ENCODE results near the gene APCDD1.
A peak's percentile ranks its signal among the peaks of the same experiment; 100 is the strongest.
"Not testable (repeated sequence)": the region's sequence is repeated elsewhere in the genome, so short reads cannot be mapped to it uniquely, and the experiment has no call there.

The APCDD1 gene

DNA sequence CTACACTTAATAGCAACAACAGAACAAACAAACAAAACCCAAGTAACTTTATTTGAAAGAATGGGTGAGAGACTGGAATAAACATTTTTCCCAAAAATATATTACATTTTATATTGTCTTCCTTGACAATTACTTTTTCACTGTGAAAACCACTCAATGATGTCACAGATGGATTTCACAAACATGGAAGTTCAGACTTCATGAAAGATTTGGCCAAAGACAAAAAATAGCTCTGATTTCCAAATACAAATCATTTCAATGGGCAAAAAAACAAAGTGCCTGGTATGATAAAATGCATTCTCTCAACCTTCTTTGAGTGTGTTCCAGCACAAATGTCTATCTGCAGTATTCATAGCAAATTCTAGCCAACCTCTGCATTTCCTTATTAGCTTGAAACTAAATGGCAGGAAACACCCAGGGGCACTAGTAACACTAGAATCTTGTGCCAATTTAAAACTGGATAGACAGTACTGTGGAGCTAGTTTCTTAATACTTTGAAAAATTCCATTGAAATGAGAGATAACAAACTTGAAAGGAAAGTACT lies 42.8 kb downstream of the APCDD1 start:
- no peak for DNase-seq

DNA sequence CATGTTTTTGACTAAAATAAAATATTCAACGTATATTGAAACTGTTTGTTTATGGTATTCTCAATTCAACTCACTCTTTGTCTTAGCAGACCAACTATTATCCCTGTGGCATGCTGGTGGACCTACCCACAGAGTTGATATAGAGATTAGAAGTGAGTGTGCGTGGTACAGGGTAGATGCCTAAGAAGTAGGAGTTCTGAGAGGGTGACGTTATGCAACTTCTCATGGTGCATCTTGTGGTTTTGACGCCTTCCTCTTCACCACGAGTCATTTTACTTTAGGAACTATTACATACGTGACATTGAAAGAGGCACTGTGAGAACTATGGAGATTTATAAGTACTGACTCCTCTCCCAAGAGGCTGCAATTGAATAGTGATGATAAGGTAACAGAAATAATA lies 44.8 kb downstream of the APCDD1 start:
- peak in 1 of 5 donors; percentile 19 for DNase-seq

- no peak for DNase-seq
Observed at GRCh38 chr18:10500038-10500437, 45.6 kb downstream of the APCDD1 start.

- no peak for DNase-seq
Observed at GRCh38 chr18:10504723-10505122, 50.3 kb downstream of the APCDD1 start.

DNA sequence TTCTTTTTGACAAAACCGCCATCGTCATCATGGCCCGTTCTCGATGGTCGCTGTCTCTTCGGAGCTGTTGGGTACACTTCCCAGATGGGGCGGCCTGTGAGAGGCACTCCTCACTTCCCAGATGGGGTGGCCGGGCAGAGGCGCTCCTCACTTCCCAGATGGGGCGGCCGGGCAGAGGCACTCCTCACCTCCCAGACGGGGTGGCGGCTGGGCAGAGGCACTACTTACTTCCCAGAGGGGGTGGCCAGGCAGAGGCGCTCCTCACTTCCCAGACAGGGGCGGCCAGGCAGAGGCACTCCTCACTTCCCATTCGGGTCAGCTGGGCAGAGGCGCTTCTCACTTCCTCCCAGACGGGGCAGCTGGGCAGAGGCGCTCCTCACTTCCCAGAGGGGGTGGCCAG lies 51.5 kb downstream of the APCDD1 start:
- DNase-seq = not testable (repeated sequence)

DNA sequence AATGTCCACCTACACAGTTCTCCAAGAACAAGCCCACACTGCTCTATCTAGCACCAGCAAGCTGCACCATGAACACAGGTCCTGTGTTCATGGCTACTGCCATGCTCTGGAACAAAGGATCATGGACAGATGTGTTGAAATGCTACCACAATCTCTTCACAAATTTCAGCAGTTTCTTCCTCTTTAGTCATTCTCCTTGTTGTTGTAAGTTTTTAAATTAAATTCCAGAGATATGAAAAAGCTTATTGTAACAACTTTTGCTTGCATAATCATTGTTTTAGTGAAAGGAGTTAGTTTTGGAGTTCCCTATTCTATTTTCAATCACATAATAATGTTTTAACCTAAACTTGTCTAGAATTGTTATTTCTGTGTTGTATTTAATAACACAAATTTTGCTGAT lies 54.2 kb downstream of the APCDD1 start:
- no peak for DNase-seq

DNA sequence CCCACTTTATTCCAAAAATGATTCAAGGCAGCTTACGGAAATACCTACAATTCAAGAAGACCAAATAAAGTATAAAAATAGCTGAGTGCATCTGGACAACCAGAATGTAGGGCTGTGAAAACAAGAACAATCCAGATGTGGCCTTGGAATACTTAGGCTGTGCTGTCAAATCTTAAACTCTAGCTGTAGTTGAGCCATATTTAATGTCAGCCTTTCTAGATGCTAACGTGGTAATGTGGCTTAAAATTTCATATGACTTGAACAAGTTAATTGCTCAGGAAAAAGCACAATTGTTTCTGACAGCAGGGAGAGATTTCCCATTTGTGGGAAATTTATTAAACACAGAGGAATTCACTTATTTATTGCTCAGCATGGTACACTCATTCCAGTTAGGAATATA lies 56.8 kb downstream of the APCDD1 start:
- DNase-seq = no peak

GRCh38 chr18:10514082-10514481 lies 59.6 kb downstream of the APCDD1 start:
- no peak for DNase-seq

DNA sequence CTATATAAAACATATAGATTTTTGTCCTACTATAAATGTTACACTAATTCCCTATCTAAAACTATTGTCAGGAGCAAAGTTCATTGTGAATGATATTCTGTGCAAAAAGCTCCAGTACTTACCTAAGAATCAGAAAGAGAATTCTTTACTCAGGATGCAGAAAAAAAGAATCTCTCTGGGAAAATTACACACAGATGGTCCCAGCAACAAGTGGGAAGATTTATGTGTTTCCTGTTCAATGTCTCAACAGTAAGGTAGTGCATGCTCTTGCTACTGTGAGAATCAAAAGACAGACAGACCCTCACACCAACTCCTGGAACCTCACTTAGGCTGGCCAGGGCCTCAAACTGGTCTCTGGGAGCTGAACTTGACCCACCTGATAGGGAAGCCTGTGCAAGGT lies 60.2 kb downstream of the APCDD1 start:
- DNase-seq = no peak

DNA sequence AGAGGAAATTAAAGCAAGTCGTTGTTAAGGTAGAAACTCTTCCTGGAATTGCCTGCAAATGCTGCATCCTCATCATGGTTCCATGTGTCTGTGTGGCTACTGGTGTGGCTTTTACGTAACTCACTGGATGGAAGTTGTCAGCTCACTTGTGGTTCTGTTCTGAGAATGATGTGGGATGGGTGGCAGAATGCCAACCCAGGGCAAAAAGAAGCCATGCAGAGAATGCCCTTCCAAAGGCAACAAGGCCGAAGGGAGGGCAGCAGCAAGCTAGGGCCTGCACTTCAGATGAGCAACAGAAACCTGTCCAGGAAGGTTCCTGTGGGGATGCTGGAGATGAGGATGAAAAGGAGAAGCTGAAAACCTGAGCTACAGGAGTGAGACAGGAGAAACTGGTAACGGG lies 61.0 kb downstream of the APCDD1 start:
- DNase-seq = no peak

DNA sequence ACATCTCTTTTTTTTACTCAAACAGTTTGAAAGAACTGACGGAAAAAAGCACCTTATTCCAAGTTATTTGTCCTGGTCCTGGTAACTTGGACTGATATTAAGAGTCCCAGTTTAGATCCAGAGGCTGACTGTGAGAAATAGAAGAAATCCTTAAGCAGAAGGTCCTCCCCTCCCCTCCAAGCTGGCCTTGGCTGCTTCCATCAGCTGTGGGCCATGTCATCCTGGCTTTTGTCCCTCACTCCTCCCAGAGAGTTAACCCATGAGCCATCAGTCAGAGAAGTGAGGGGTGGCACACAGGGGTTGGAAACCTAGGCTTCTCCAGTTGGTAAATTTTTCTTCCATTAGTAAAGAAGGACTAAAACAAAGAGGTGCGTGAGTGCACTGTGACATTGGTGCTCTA lies 61.6 kb downstream of the APCDD1 start:
- DNase-seq = no peak

DNA sequence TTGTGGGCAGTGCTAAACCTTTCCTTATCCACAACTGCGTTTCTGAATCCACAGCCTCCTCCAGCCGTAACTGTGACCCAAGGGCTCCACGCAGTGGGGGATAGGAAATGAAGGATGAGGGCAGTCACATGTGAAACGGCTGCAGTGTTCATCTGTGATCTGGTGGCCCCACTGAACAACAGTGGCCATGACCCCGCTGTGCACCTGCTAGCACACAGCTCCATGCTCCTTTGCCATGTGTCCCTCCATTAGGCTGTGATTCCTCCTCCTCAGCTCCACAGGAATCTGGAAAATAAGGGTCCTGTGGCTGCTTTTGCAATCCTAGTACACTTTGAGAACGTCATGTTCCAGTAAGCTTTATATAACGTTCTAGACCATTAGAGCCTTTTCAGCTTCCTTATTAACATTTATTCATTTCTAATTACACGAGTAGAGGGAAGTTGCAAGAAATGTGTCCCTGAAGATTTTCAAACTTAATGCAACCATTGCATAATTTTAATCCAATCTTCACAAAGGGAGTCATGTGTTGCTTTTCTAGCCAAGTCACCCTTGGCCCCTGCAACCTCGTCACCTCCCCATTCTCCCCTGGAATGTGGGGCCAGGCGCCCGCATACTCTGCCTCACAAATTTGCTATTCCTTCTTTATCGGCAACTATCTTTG lies 64.3 kb downstream of the APCDD1 start:
- DNase-seq = no peak

DNA sequence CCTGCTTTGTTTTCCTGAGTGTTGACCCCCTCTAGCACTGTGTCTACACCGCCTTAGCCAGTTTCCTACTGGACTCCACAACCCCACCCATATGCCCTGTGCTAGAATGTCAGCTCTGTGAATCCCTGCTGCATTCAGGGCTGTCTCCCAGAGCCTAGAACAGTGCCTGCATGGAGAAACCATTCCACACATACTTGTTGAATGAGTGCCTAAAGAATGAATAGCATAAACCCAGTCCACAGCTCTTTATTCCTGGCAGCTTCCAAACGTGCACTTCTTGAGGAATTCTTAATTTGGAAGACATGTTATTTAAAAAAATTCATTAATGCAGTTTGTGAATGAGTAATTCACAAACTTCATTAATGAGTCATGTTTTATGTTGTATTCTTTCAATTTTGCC lies 64.9 kb downstream of the APCDD1 start:
- no peak for DNase-seq

- DNase-seq = peak in 4 of 5 donors; percentile 23 to 60 (median 39)
Observed at GRCh38 chr18:10519999-10520935, 65.8 kb downstream of the APCDD1 start.

GRCh38 chr18:10521566-10521965 lies 67.1 kb downstream of the APCDD1 start:
- DNase-seq = no peak

GRCh38 chr18:10522574-10522973 lies 68.1 kb downstream of the APCDD1 start:
- no peak for DNase-seq

GRCh38 chr18:10523544-10523943 lies 69.1 kb downstream of the APCDD1 start:
- DNase-seq = no peak

GRCh38 chr18:10524507-10525370 lies 70.3 kb downstream of the APCDD1 start:
- DNase-seq = no peak

DNA sequence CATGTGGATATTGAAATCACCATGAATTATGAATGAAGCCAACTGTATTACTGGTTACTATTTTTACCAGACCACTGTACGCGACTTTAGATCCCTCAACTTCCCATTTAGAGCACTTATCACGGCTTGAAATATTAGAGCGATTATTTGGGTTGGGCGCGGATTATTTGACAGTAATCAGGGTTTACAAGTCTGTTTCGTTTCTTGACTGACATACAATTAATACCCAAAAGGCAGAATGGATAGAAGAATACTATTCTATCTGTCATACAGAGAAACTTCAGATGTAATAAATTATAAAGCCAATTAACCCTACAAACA lies 70.9 kb downstream of the APCDD1 start:
- no peak for DNase-seq

DNA sequence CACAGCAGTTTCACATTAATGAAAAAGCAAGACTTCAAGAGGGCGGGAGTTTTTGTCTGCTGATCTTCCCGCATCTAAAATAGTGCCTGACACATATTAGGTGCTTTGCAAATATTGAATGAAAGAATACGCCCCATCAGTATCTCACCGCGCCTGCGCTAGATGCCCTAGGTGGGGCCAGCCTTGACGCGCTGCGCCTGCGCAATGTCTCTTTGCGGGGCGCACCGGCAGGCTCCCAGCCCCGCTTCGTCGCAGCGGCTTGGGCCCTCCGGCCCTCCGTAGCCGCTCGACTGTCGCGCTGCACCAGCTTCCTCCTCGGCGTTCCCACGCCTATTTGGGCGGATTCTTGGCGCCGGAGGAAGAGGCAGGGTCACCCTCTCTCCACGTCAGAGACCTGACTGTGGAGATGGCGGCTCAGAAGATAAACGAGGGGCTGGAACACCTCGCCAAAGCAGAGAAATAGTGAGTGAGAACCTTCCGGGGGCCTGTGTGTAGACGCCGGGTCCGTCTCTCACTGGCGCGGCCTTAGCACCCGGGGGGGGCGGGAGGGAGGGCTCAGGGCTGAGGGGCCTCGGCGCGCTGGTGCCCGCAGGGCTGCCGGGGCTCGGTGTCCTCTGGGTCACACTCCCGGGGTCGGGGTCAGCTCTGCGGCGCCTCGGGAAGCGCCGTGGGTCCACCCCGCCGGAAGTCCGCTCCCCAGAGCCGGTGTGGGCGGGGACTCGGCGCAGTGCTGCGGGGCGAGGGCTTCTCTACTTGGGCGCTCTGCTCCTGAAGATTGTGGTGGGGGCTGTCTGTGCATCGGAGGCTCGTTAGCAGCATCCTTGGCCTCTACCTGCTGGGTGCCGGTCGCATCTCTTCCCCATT lies 71.5 kb downstream of the APCDD1 start, which contains the start of gene NAPG:
NAPG (plus strand) TSS at position 331 of the 864 bp plus-strand sequence; CDS start at position 407, 76 bp downstream.
- peak; percentile 82 to 95 (median 86) for DNase-seq

- DNase-seq = peak in 1 of 5 donors; percentile 6
Observed at GRCh38 chr18:10526561-10526949, 72.1 kb downstream of the APCDD1 start.

- DNase-seq = no peak
Observed at GRCh38 chr18:10528439-10528838, 74.0 kb downstream of the APCDD1 start.

All from T-helper 1 cell (primary cell).